NB4 (cell line): ENCODE results near the gene EDEM1.

Experiments
- CTCF ChIP-seq: IDR thresholded peaks from one replicate; pipeline ENCODE4 v1.5.1; 2012; ENCODE audit warnings: low read depth, low read length
- MYC ChIP-seq: IDR thresholded peaks from 2 replicates; pipeline ENCODE4 v1.6.1; 2011; ENCODE audit warnings: low read depth, low read length

- TF ChIP-seq CTCF (no peak), MYC (no peak)
Measured at GRCh38 chr3:5212628-5213573, 25.4 kb downstream of the EDEM1 start.
